ENCODE data around the gene CDK4.
A peak's percentile ranks its signal among the peaks of the same experiment; 100 is the strongest.

CDK4 gene

GRCh38 chr12:57751788-57752667, at the start of gene CDK4:
CDK4 (minus strand) TSS chr12:57752310; CDS start chr12:57751717, 593 bp downstream.
- Histone ChIP-seq H3K9ac (ENCODE audit: insufficient read length, low read depth) (peak within 1 kb of the TSS; percentile 95), H3K4me1 (ENCODE audit: insufficient read depth, insufficient read length) (peaks cover 7% of the 10 kb centered on the region), H3K36me3 (ENCODE audit: insufficient read depth, insufficient read length, low read length) (peaks cover 44% of the 10 kb centered on the region), H3K9me3 (ENCODE audit: insufficient read depth, low read length) (no peaks in the 10 kb centered on the region), H3K27me3 (ENCODE audit: insufficient read depth, insufficient read length) (peaks cover 40% of the 10 kb centered on the region), H3K4me3 (ENCODE audit: insufficient read length, low read depth) (peak within 1 kb of the TSS; percentile 99)
- no peak for TF ChIP-seq ZNF274 (IDR thresholded peaks at IDR 0.05; ENCODE audit: low read depth, low read length)
- TF ChIP-seq SUZ12 (IDR thresholded peaks at IDR 0.05; ENCODE audit: extremely low read depth, insufficient read depth, insufficient read length), result no peak
- no peak for TF ChIP-seq YY1 (IDR thresholded peaks at IDR 0.05; ENCODE audit: insufficient read depth, insufficient read length)
- peak; percentile 99 for DNase-seq (ENCODE audit: low read depth, low spot score)

- peaks cover 56% of the 10 kb centered on the region for H3K36me3 ChIP-seq (ENCODE audit: insufficient read depth, insufficient read length, low read length)
- TF ChIP-seq YY1 (IDR thresholded peaks at IDR 0.05; ENCODE audit: insufficient read depth, insufficient read length), result no peak
- no peak for TF ChIP-seq ZNF274 (IDR thresholded peaks at IDR 0.05; ENCODE audit: low read depth, low read length)
- no peak for TF ChIP-seq SUZ12 (IDR thresholded peaks at IDR 0.05; ENCODE audit: extremely low read depth, insufficient read depth, insufficient read length)
Observed at GRCh38 chr12:57800965-57801364, 48.9 kb upstream of the CDK4 start.

GRCh38 chr12:57797933-57798332, 45.8 kb upstream of the CDK4 start:
- no peaks in the 10 kb centered on the region for H3K9me3 ChIP-seq (ENCODE audit: insufficient read depth, low read length)
- peaks cover 75% of the 10 kb centered on the region for H3K36me3 ChIP-seq (ENCODE audit: insufficient read depth, insufficient read length, low read length)
- DNase-seq (ENCODE audit: low read depth, low spot score), result no peak
- no peak overlapping the region for H3K4me3 ChIP-seq (ENCODE audit: insufficient read length, low read depth)
- no peaks in the 10 kb centered on the region for H3K4me1 ChIP-seq (ENCODE audit: insufficient read depth, insufficient read length)
- no peak for TF ChIP-seq SUZ12 (IDR thresholded peaks at IDR 0.05; ENCODE audit: extremely low read depth, insufficient read depth, insufficient read length)
- TF ChIP-seq YY1 (IDR thresholded peaks at IDR 0.05; ENCODE audit: insufficient read depth, insufficient read length), result no peak
- TF ChIP-seq ZNF274 (IDR thresholded peaks at IDR 0.05; ENCODE audit: low read depth, low read length), result no peak
- H3K9ac ChIP-seq (ENCODE audit: insufficient read length, low read depth), result no peak overlapping the region
- H3K27me3 ChIP-seq (ENCODE audit: insufficient read depth, insufficient read length), result no peaks in the 10 kb centered on the region

More at GRCh38 chr12:57800965-57801364, 48.9 kb upstream of the CDK4 start:
- no peak for DNase-seq (ENCODE audit: low read depth, low spot score)
- no peaks in the 10 kb centered on the region for H3K27me3 ChIP-seq (ENCODE audit: insufficient read depth, insufficient read length)
- H3K9me3 ChIP-seq (ENCODE audit: insufficient read depth, low read length), result no peaks in the 10 kb centered on the region
- no peak overlapping the region for H3K4me3 ChIP-seq (ENCODE audit: insufficient read length, low read depth)
- no peak overlapping the region for H3K9ac ChIP-seq (ENCODE audit: insufficient read length, low read depth)
- peaks cover 2% of the 10 kb centered on the region for H3K4me1 ChIP-seq (ENCODE audit: insufficient read depth, insufficient read length)

GRCh38 chr12:57796996-57797395, 44.9 kb upstream of the CDK4 start:
- Histone ChIP-seq H3K27me3 (ENCODE audit: insufficient read depth, insufficient read length) (no peaks in the 10 kb centered on the region), H3K4me1 (ENCODE audit: insufficient read depth, insufficient read length) (no peaks in the 10 kb centered on the region), H3K9ac (ENCODE audit: insufficient read length, low read depth) (no peak overlapping the region), H3K36me3 (ENCODE audit: insufficient read depth, insufficient read length, low read length) (peaks cover 78% of the 10 kb centered on the region), H3K9me3 (ENCODE audit: insufficient read depth, low read length) (no peaks in the 10 kb centered on the region), H3K4me3 (ENCODE audit: insufficient read length, low read depth) (no peak overlapping the region)
- no peak for DNase-seq (ENCODE audit: low read depth, low spot score)
- TF ChIP-seq SUZ12 (IDR thresholded peaks at IDR 0.05; ENCODE audit: extremely low read depth, insufficient read depth, insufficient read length), result no peak

GRCh38 chr12:57795354-57795753, 43.2 kb upstream of the CDK4 start:
- no peak for DNase-seq (ENCODE audit: low read depth, low spot score)
- no peaks in the 10 kb centered on the region for H3K27me3 ChIP-seq (ENCODE audit: insufficient read depth, insufficient read length)
- H3K4me1 ChIP-seq (ENCODE audit: insufficient read depth, insufficient read length), result no peaks in the 10 kb centered on the region
- H3K9me3 ChIP-seq (ENCODE audit: insufficient read depth, low read length), result no peaks in the 10 kb centered on the region
- H3K36me3 ChIP-seq (ENCODE audit: insufficient read depth, insufficient read length, low read length), result peaks cover 82% of the 10 kb centered on the region
- TF ChIP-seq SUZ12 (IDR thresholded peaks at IDR 0.05; ENCODE audit: extremely low read depth, insufficient read depth, insufficient read length), result no peak
- no peak for TF ChIP-seq YY1 (IDR thresholded peaks at IDR 0.05; ENCODE audit: insufficient read depth, insufficient read length)
- no peak overlapping the region for H3K9ac ChIP-seq (ENCODE audit: insufficient read length, low read depth)
- H3K4me3 ChIP-seq (ENCODE audit: insufficient read length, low read depth), result no peak overlapping the region

- H3K4me1 ChIP-seq (ENCODE audit: insufficient read depth, insufficient read length), result no peaks in the 10 kb centered on the region
- no peaks in the 10 kb centered on the region for H3K27me3 ChIP-seq (ENCODE audit: insufficient read depth, insufficient read length)
- TF ChIP-seq SUZ12 (IDR thresholded peaks at IDR 0.05; ENCODE audit: extremely low read depth, insufficient read depth, insufficient read length) (no peak), ZNF274 (IDR thresholded peaks at IDR 0.05; ENCODE audit: low read depth, low read length) (no peak), YY1 (IDR thresholded peaks at IDR 0.05; ENCODE audit: insufficient read depth, insufficient read length) (no peak)
- H3K9ac ChIP-seq (ENCODE audit: insufficient read length, low read depth), result no peak overlapping the region
- no peak for DNase-seq (ENCODE audit: low read depth, low spot score)
- peaks cover 79% of the 10 kb centered on the region for H3K36me3 ChIP-seq (ENCODE audit: insufficient read depth, insufficient read length, low read length)
- H3K9me3 ChIP-seq (ENCODE audit: insufficient read depth, low read length), result no peaks in the 10 kb centered on the region
- H3K4me3 ChIP-seq (ENCODE audit: insufficient read length, low read depth), result no peak overlapping the region
Observed at GRCh38 chr12:57793920-57794319, 41.8 kb upstream of the CDK4 start.

GRCh38 chr12:57783861-57784260, 31.8 kb upstream of the CDK4 start:
- H3K9ac ChIP-seq (ENCODE audit: insufficient read length, low read depth), result no peak overlapping the region
- H3K9me3 ChIP-seq (ENCODE audit: insufficient read depth, low read length), result no peaks in the 10 kb centered on the region
- TF ChIP-seq YY1 (IDR thresholded peaks at IDR 0.05; ENCODE audit: insufficient read depth, insufficient read length) (no peak), SUZ12 (IDR thresholded peaks at IDR 0.05; ENCODE audit: extremely low read depth, insufficient read depth, insufficient read length) (no peak), ZNF274 (IDR thresholded peaks at IDR 0.05; ENCODE audit: low read depth, low read length) (no peak)
- no peaks in the 10 kb centered on the region for H3K27me3 ChIP-seq (ENCODE audit: insufficient read depth, insufficient read length)
- H3K4me3 ChIP-seq (ENCODE audit: insufficient read length, low read depth), result no peak overlapping the region
- peaks cover 56% of the 10 kb centered on the region for H3K36me3 ChIP-seq (ENCODE audit: insufficient read depth, insufficient read length, low read length)
- DNase-seq (ENCODE audit: low read depth, low spot score), result no peak
- no peaks in the 10 kb centered on the region for H3K4me1 ChIP-seq (ENCODE audit: insufficient read depth, insufficient read length)
